Neutrophil (primary cell): ENCODE measurements around the gene MEF2C.

Source experiments
- H3K27ac ChIP-seq: fragments of 200-600 bp; sonication (generic); 2 replicates; pipeline ENCODE4 v1.5.1; 2016; ENCODE audit warnings: mild to moderate bottlenecking, moderate library complexity
- H3K27me3 ChIP-seq: fragments of 200-600 bp; sonication (generic); 2 replicates; pipeline ENCODE4 v1.6.0; 2016; ENCODE audit warnings: mild to moderate bottlenecking
- H3K36me3 ChIP-seq: fragments of 200-600 bp; sonication (generic); 2 replicates; pipeline ENCODE4 v1.5.1; 2017
- H3K4me1 ChIP-seq, 2 experiments: fragments of 200-600 bp in 1 of 2; sonication (generic) in 1 of 2; 1 replicate in 1 of 2; 2 replicates in 1 of 2; pipeline versions ENCODE4 v1.5.1 to v1.6.1; 2013 to 2016; ENCODE audit warnings: low read depth in 1 of 2, low read length in 1 of 2, mild to moderate bottlenecking in 1 of 2, moderate library complexity in 1 of 2; ENCODE audit not compliant: control insufficient read depth in 1 of 2, insufficient read depth in 1 of 2
- H3K4me3 ChIP-seq, 2 experiments: fragments of 200-600 bp in 1 of 2; sonication (generic) in 1 of 2; 1 replicate in 1 of 2; 2 replicates in 1 of 2; pipeline ENCODE4 v1.5.1; 2013 to 2016; ENCODE audit warnings: low read depth in 1 of 2, low read length in 1 of 2, mild to moderate bottlenecking in 1 of 2, moderate library complexity in 1 of 2
- H3K9me3 ChIP-seq: fragments of 200-600 bp; sonication (generic); 2 replicates; pipeline ENCODE4 v1.5.1; 2016
- TF ChIP-seq, protein P1 (sequence below): fragments of 200-600 bp; sonication (generic); IDR thresholded peaks from 2 replicates; pipeline ENCODE4 v1.5.1; 2016; ENCODE audit warnings: antibody characterized with exemption

Gene MEF2C

DNA sequence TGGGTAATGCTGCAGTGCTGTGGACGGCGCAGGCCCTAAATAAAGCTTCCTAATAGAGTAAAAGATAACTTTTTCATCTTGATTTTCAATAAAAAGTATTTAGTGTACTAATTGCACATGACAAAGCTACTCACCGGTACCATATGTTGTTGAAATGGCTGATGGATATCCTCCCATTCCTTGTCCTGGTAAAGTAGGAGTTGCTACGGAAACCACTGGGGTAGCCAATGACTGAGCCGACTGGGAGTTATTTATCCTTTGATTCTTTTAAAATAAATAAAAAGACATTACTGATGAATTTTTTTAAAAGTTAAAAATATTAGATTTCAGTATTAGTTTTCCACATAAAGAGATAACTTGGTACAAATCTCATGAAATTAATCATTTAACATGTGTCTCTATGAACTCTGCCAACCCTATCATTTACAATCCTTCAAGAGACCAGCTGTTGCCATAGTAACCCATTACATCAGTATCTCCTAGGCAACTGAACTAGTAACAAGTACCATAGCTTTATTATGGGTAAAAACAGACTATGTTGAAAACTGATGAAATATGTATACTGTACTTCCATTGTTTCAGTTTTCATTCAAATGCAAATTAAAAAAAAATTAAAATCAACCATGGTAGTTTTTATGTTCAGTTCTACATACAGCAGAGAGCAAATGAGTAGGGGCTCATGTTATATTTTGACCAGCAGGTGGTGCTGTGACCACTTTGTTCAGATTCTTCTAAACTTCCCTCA is 153.7 kb downstream of the MEF2C start:
- Histone ChIP-seq H3K27ac (no peak overlapping the region), H3K4me1 (peaks cover 14 to 22% of the 10 kb centered on the region in 2 experiments)
- TF ChIP-seq, protein P1, sequence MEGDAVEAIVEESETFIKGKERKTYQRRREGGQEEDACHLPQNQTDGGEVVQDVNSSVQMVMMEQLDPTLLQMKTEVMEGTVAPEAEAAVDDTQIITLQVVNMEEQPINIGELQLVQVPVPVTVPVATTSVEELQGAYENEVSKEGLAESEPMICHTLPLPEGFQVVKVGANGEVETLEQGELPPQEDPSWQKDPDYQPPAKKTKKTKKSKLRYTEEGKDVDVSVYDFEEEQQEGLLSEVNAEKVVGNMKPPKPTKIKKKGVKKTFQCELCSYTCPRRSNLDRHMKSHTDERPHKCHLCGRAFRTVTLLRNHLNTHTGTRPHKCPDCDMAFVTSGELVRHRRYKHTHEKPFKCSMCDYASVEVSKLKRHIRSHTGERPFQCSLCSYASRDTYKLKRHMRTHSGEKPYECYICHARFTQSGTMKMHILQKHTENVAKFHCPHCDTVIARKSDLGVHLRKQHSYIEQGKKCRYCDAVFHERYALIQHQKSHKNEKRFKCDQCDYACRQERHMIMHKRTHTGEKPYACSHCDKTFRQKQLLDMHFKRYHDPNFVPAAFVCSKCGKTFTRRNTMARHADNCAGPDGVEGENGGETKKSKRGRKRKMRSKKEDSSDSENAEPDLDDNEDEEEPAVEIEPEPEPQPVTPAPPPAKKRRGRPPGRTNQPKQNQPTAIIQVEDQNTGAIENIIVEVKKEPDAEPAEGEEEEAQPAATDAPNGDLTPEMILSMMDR = peak; percentile 82

DNA sequence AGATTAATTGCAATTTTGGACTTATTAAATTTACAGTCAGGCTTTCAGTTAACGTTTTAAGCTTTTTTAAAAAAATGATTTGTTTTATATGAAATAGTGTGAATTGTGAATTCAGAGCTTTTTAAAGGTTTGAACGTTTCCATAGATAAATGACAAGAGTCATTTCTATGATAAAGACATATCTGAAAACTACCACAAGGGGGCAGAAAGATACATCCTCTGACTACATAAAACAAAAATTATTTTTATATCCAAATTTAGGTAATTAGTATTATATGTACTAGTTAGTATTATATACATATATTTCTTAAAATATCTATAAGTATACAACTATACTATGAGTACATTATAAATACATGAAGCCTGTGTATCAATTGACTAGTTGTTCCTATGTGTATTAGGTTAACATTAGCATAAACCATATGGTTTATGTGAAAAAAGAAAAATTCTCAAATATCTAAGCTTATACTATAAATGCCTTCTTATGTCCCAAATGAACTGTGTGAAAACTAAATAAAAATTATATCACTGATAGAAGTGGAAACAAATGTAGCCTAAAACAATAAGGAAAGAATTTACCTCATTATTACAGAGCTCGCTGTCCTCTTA is 155.2 kb downstream of the MEF2C start:
- Histone ChIP-seq H3K9me3 (no peaks in the 10 kb centered on the region), H3K4me3 (no peak overlapping the region), H3K36me3 (no peaks in the 10 kb centered on the region), H3K27ac (no peak overlapping the region), H3K27me3 (no peaks in the 10 kb centered on the region), H3K4me1 (peaks cover 9 to 17% of the 10 kb centered on the region in 2 experiments)
- TF ChIP-seq, protein P1 = peak; percentile 37

More for the DNA sequence above, 153.7 kb downstream of the MEF2C start:
- no peak overlapping the region for H3K4me3 ChIP-seq
- H3K9me3 ChIP-seq = no peaks in the 10 kb centered on the region
- H3K27me3 ChIP-seq = no peaks in the 10 kb centered on the region
- H3K36me3 ChIP-seq = no peaks in the 10 kb centered on the region

GRCh38 chr5:88725454-88725853 is 157.5 kb downstream of the MEF2C start:
- Histone ChIP-seq H3K27me3 (no peaks in the 10 kb centered on the region), H3K36me3 (no peaks in the 10 kb centered on the region), H3K4me1 (peaks cover 0 to 6% of the 10 kb centered on the region in 2 experiments), H3K9me3 (no peaks in the 10 kb centered on the region), H3K27ac (no peak overlapping the region), H3K4me3 (no peak overlapping the region)
- TF ChIP-seq, protein P1 = no peak

GRCh38 chr5:88724201-88724600 is 158.8 kb downstream of the MEF2C start:
- H3K27me3 ChIP-seq = no peaks in the 10 kb centered on the region
- H3K9me3 ChIP-seq = no peaks in the 10 kb centered on the region
- TF ChIP-seq, protein P1 = no peak
- no peak overlapping the region for H3K27ac ChIP-seq
- H3K4me1 ChIP-seq = no peaks in the 10 kb centered on the region
- no peaks in the 10 kb centered on the region for H3K36me3 ChIP-seq
- H3K4me3 ChIP-seq = no peak overlapping the region

GRCh38 chr5:88722546-88723073 is 160.4 kb downstream of the MEF2C start:
- H3K4me3 ChIP-seq = no peak overlapping the region
- no peaks in the 10 kb centered on the region for H3K9me3 ChIP-seq
- TF ChIP-seq, protein P1 = no peak
- no peaks in the 10 kb centered on the region for H3K36me3 ChIP-seq
- no peaks in the 10 kb centered on the region for H3K4me1 ChIP-seq
- H3K27me3 ChIP-seq = no peaks in the 10 kb centered on the region
- H3K27ac ChIP-seq = no peak overlapping the region
